ES-I3 (cell line): ENCODE results near the gene RANGAP1.
A peak's percentile ranks its signal among the peaks of the same experiment; 100 is the strongest.
"Not testable (repeated sequence)": the region's sequence is repeated elsewhere in the genome, so short reads cannot be mapped to it uniquely, and the experiment has no call there.

Source experiments
- H3K36me3 ChIP-seq: 2 replicates; pipeline ENCODE4 v1.6.1; 2013; ENCODE audit warnings: mild to moderate bottlenecking, low read length, control low read depth, moderate library complexity; ENCODE audit not compliant: insufficient read depth
- H3K4me1 ChIP-seq: 2 replicates; pipeline ENCODE4 v1.6.1; 2013; ENCODE audit warnings: mild to moderate bottlenecking, control low read depth, low read length; ENCODE audit not compliant: insufficient read depth
- H3K9ac ChIP-seq: 2 replicates; pipeline ENCODE4 v1.6.1; 2013; ENCODE audit warnings: low read depth, mild to moderate bottlenecking, low read length, moderate library complexity
- H3K9me3 ChIP-seq: 2 replicates; pipeline ENCODE4 v1.6.1; 2013; ENCODE audit warnings: mild to moderate bottlenecking, low read length, moderate library complexity; ENCODE audit not compliant: control insufficient read depth, insufficient read depth

RANGAP1 gene

GRCh38 chr22:41310336-41310735 is 24.3 kb upstream of the RANGAP1 start:
- H3K9ac ChIP-seq: no peak overlapping the region

GRCh38 chr22:41308544-41308947 is 22.6 kb upstream of the RANGAP1 start:
- Histone ChIP-seq H3K9me3 (no peaks in the 10 kb centered on the region), H3K36me3 (peaks cover 10% of the 10 kb centered on the region), H3K4me1 (peaks cover 25% of the 10 kb centered on the region), H3K9ac (no peak overlapping the region)

More at GRCh38 chr22:41310336-41310735, 24.3 kb upstream of the RANGAP1 start:
- Histone ChIP-seq H3K9me3 (no peaks in the 10 kb centered on the region), H3K4me1 (peaks cover 21% of the 10 kb centered on the region), H3K36me3 (peaks cover 5% of the 10 kb centered on the region; the same call in 1 of the 2 replicates)

GRCh38 chr22:41308054-41308453 is 22.1 kb upstream of the RANGAP1 start:
- Histone ChIP-seq H3K4me1 (peaks cover 30% of the 10 kb centered on the region), H3K9ac (no peak overlapping the region), H3K36me3 (peaks cover 10% of the 10 kb centered on the region), H3K9me3 (no peaks in the 10 kb centered on the region)

GRCh38 chr22:41305646-41306045 is 19.7 kb upstream of the RANGAP1 start:
- peaks cover 26% of the 10 kb centered on the region for H3K4me1 ChIP-seq
- H3K9me3 ChIP-seq: no peaks in the 10 kb centered on the region
- H3K36me3 ChIP-seq: peaks cover 10% of the 10 kb centered on the region
- no peak overlapping the region for H3K9ac ChIP-seq

- Histone ChIP-seq H3K4me1 (peaks cover 27% of the 10 kb centered on the region), H3K9ac (peak overlapping the region; percentile 94), H3K36me3 (peaks cover 5% of the 10 kb centered on the region), H3K9me3 (no peaks in the 10 kb centered on the region)
Observed at GRCh38 chr22:41302811-41303210, 16.8 kb upstream of the RANGAP1 start.

- peaks cover 21% of the 10 kb centered on the region for H3K4me1 ChIP-seq
- H3K9ac ChIP-seq: peak overlapping the region; percentile 94
- H3K9me3 ChIP-seq: no peaks in the 10 kb centered on the region
- H3K36me3 ChIP-seq: peaks cover 5% of the 10 kb centered on the region
Observed at GRCh38 chr22:41302021-41302767, 16.2 kb upstream of the RANGAP1 start.

GRCh38 chr22:41301085-41302020 is 15.4 kb upstream of the RANGAP1 start, which contains the start of gene ZC3H7B:
TSS of gene ZC3H7B (plus strand) at chr22:41301525. CDS start at chr22:41320661, 19,136 bp downstream.
- Histone ChIP-seq H3K4me1 (peaks cover 20% of the 10 kb centered on the region), H3K9me3 (no peaks in the 10 kb centered on the region), H3K9ac (peak within 1 kb of the TSS; percentile 94), H3K36me3 (peaks cover 5% of the 10 kb centered on the region)

GRCh38 chr22:41300661-41301060 is 14.7 kb upstream of the RANGAP1 start:
- H3K9ac ChIP-seq: peak overlapping the region; percentile 94
- H3K9me3 ChIP-seq: no peaks in the 10 kb centered on the region
- peaks cover 16% of the 10 kb centered on the region for H3K4me1 ChIP-seq
- H3K36me3 ChIP-seq: peaks cover 5% of the 10 kb centered on the region

GRCh38 chr22:41296826-41297667 is 11.1 kb upstream of the RANGAP1 start:
- no peaks in the 10 kb centered on the region for H3K36me3 ChIP-seq
- 0 out of 2 replicates have a peak, but pooled peaks cover 4% of the 10 kb centered on the region for H3K4me1 ChIP-seq
- H3K9ac ChIP-seq: no peak overlapping the region
- 0 out of 2 replicates have a peak, but pooled peaks cover 2% of the 10 kb centered on the region for H3K9me3 ChIP-seq

GRCh38 chr22:41294816-41295215 is 8.8 kb upstream of the RANGAP1 start:
- H3K9me3 ChIP-seq, H3K36me3 ChIP-seq, H3K9ac ChIP-seq: not testable (repeated sequence)
- peaks cover 10% of the 10 kb centered on the region for H3K4me1 ChIP-seq

GRCh38 chr22:41290262-41291221 is 4.6 kb upstream of the RANGAP1 start:
- Histone ChIP-seq H3K9me3 (0 out of 2 replicates have a peak, but pooled peaks cover 2% of the 10 kb centered on the region), H3K9ac (no peak overlapping the region), H3K4me1 (peaks cover 22% of the 10 kb centered on the region), H3K36me3 (no peaks in the 10 kb centered on the region)

GRCh38 chr22:41289671-41290070 is 3.7 kb upstream of the RANGAP1 start:
- Histone ChIP-seq H3K36me3 (peaks cover under 1% of the 10 kb centered on the region; the same call in 1 of the 2 replicates), H3K9me3 (0 out of 2 replicates have a peak, but pooled peaks cover 2% of the 10 kb centered on the region), H3K9ac (no peak overlapping the region), H3K4me1 (peaks cover 24% of the 10 kb centered on the region)
